DMS 273 (cell line): ENCODE results near the gene CACHD1.
"Not testable (repeated sequence)": the region's sequence is repeated elsewhere in the genome, so short reads cannot be mapped to it uniquely, and the experiment has no call there.

ENCODE experiments used
- DNase-seq: peaks from one replicate; lab custom pipeline; 2025; ENCODE audit not compliant: unreplicated experiment; lab: John Stamatoyannopoulos, UW

Gene CACHD1

DNA sequence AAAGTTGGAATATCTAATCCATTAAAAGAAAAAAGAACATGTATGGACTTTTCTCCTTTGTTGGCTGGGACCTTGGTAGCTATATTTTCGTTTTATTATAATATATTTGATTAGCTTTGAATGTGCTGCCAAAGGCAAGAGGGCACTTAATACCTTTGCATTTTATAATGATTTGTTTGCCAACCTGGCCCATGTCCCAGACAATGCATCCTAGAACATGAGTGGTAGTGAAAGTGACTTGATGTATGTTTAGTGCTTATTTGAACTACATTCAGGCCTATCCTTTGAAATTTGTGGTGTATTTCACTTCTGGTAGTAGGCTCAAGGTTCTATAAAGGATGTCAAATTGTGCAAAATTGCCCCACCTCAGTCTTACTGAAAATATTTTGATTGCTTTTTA, 25.9 kb downstream of the CACHD1 start:
- peak; percentile 37 for DNase-seq

DNA sequence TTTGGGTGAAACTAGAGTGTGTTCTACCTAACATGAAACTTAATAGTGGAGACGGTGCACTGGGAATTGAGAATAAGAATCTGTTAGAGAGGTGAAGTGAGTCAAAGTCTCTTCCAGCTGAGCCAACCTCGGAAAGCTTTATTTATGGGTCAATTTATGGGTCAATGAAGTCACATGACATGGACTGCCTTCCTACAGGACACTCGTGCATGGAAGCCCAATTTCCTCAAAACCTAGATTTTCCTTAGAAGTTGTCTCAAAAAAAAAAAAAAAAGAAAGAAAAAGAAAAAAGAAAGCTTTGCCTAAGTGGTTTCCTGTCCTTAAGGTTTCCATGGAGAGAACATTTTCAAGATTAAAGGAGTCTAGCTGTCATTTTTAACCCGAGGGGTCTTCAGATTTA, 26.7 kb downstream of the CACHD1 start:
- no peak for DNase-seq

DNA sequence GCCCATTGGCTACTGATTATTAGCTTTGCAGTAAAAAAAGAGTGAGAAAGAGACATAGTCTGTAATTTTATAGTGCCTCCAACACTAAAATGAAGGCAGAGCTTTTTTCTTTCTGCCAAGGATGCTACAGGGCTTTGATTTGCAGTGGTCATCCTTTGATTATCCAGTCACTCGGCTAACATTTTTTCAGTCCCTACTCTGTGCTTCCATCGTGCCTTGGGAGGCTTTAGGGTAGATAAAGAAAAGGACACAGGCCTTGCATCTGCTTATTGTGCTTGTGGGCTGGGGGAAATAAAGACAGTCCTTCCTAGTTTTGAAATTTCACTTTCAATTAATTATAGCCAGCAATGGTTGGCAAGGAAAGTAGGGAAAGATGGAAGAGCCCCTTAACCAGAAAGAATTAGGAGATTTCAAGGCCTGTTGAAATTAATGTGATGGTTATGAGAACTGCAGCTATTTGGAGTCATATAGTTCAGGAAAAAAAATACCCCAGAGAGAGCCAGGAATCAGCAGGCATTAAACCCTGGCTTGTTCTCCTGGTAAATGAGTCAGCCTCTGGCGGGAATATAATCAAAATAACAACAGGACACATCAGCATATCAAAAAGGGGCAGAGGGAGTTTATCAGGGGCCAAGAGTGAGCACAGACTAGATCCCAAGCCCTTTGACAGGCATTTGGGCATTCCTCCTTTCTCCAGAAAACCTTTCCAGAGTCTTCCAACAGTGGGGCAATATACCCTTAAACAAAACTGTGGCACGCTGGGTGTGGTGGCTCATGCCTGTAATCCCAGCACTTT, 27.4 kb downstream of the CACHD1 start:
- DNase-seq, result no peak

DNA sequence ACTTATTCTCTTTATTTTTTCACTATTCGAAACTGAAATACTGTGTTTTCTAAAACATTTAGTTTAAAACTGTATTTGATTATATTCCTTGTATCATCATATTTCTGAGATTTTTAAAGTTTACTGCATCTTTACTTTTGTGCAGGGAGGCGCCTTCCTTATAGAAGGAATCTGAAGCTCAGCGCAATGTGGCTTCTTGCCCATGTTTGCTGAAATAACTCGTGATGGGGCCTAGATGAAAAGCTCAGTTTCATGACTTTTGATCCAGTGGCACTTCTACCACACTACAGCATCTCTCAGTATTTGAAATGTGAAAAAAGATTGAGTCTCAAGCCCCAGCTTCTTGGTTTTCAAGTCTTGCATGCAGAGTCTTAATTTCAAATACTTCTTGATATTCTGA, 28.4 kb downstream of the CACHD1 start:
- no peak for DNase-seq

DNA sequence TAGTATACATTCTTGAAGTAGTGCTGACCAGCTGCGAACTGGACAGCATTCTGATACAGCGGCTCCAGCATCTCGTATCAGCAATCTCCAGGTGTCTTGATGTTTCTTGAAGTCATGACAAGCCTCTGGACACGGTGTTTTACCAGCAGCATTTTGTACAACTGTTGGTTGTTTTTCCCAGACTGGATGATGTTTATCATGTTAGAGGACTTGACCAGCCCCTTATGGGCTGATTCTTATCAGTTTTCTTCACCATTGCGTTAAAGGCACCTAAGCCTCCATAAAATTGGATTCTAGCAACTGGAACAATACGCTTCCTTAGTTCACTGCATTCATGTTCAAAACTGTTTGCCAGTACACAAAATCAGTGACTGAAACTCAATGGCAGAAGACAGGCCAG, 29.1 kb downstream of the CACHD1 start:
- DNase-seq, result no peak

DNA sequence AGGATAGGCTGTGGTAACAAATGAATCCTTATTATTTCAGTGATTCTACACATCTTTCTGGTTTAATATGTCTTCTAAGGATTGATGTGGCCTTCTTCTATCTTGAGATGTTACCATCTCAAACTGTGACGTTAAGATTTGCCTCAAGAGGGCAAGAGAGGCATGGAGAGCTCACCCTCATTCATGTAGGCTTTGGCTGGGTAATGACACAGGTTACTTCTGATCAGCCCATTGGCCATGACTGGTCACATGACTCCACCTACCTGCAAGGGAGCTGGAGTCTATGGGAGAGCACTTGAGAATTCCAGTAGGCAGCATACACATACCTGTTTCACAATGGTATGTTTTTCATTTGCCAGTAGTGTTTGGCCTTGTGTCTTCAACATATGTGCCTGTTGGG, 30.0 kb downstream of the CACHD1 start:
- DNase-seq, result peak; percentile 13

DNA sequence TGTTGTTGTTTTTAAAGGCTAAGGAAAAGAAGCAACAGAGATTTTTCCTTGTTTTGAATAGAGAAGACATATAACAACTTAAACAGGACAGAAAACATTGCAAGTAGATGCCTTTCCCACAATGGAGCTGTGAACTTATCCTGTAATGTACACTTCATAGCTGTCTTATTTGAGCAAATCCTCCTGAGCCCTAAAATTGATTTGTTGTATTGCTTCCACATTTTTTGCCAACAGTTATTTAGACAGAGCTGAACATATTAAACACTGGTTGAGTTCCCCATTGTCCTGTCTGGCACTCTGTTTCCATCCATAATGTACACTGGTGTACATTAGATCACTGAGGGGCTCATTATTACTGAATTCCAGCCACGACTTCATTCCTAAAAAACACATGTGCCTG, 32.2 kb downstream of the CACHD1 start:
- no peak for DNase-seq

DNA sequence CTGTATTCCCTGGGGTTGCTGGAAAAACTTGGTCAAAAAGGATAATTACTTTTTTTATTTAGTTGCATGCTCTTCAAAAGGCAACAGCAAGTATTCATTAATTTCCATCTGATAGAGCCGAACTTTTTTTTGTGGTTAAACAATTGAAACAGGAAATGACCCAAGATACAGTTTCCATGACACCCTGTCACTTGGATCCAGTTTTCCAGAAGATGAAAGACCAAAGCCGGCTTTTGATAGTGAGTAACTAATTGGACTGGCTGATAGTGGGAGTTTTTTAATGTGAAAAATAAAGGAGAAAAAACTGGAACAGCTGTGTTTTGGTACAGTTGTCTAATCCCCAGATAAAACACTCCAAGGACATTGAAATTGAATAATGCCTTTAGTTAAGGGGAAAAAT, 33.0 kb downstream of the CACHD1 start:
- DNase-seq, result no peak

DNA sequence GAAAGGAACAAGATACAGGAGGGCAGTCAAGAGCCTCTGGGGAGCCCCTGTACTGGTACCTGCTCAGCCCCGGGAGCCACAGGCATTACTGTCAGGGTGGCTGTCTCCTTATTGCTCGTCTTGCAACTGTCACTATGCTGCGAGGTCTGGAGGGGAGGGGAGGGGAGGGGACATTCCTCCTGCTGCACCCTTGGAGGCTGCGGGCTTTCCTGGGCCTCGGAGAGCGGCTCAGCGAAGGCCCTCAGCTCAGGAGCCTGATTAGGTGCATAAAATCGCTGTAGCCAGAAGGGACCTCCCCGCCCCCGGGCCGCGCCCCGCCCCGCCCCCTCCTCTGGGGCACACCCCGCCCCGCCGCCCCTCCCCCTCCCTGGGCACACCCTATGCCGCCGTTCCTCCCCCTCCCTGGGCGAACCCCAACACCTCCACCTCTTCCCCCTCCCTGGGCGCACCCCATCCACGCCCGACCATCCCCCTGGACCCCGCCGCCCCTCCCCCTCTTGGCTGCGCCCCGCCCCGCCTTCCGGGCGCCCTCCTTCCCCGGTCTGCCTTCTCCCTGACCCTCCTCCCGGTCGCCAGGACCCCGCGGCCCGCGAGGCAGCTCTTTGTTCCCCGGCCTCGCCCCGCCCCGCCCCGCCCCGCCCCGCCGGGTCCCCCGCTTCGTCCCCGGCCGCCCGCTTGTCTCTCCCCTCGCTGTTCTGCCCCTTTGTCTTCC, 35.5 kb downstream of the CACHD1 start:
- DNase-seq, result peak; percentile 57

DNA sequence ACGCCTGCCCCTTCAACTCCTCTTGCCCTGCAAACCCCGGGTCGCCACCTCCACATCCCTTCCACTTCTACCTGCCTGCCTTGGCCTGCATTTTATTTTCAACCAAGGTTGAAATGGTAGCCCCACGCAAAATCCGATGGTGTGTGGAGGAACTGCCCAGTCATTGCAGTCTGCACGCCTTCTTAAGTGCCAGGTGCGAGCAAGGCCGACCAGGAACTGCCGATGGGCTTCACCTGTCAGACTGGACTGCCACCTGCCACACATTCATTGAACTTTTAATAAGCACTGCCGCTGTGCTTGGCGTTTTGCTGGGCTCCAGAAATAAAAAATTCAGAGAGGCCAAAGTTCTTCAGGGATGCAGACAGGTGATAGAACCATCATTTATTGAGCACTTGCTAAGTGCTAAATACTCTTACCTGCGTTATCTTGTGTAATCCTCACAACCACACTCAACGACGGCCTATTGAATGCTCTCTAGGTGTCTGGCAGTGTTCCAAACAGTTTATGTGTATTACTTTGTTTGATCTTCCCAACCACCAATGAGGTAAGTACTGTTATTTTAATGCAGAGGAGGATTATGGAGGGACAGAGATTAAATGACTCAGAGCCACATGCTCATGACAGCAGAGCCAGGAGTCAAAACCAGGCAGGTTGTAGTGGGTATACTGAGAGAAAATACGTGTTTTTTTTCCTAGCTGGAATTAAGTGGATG, 36.2 kb downstream of the CACHD1 start:
- peak; percentile 54 for DNase-seq

DNA sequence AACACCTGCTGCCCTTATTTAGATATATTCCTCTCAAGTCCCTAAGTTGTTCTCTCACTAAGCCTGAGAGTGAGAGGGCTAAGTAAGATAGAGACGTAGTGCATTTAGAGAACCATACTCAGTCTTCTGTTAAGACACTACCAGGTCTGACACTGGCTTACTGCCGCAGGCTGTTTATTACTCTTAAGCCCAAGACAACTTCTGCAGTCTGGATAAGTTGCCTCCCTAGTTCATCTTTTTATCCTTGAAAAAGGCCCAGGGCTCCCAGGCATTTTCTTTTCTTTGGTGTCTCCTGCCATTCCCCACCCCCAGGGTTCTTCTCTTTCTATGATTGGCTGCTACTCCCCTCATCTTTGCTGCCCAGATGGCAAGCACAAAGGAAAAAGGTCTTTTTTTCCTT, 38.7 kb downstream of the CACHD1 start:
- DNase-seq, result peak; percentile 26

DNA sequence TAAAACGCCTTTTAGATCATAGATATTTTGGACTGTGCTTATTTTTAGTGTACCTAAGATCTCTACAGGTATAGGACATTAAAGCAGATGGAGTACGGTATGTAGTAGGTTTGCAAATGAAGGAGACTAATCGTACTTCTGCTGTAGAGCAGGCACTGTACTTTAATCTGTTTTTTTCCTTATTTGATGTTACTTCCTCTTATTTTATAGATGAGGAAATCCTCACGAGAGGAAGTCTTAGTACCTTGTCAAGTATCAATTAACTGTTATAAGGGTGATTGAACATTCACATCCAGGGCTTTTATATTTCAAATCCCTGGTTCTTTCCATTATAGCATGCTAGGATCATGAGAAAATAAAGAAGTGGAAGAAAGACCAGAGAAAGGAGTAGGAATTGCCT, 41.1 kb downstream of the CACHD1 start:
- no peak for DNase-seq

DNA sequence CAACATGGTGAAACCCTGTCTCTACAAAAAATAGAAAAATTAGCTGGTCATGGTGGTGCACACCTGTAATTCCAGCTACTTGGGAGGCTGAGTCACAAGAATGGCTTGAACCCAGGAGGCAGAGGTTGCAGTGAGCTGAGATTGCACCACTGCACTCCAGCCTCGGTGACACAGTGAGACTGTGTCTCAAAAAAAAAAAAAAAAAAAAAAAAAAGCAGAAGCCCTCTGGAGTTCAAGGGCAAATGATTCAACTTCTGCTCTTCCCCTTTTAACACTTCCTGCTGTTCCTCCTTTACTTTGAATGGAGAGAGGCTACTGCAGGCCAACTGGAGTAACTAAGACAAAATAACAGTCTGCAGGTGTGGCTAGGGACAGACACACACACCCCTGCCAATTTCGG, 42.3 kb downstream of the CACHD1 start:
- not testable (repeated sequence) for DNase-seq

DNA sequence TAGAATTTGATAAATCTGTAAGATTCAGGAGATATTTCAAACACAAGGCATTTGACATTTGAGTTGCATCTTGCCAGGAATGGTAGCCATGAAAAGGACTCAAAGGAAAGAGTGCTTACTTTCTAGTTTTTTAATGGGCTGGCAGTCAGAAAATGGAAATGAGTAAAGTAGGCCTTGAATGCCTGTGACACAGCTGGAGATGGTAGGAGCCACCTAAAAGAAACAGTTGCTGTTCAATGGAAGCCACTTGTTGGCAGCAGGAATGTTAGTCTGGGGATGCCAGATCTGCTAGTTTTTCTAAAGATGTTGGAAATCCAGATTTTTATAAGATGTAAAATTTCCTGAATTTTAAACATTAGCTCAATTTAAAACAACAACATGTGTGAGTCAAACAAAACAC, 43.6 kb downstream of the CACHD1 start:
- DNase-seq, result peak; percentile 47

DNA sequence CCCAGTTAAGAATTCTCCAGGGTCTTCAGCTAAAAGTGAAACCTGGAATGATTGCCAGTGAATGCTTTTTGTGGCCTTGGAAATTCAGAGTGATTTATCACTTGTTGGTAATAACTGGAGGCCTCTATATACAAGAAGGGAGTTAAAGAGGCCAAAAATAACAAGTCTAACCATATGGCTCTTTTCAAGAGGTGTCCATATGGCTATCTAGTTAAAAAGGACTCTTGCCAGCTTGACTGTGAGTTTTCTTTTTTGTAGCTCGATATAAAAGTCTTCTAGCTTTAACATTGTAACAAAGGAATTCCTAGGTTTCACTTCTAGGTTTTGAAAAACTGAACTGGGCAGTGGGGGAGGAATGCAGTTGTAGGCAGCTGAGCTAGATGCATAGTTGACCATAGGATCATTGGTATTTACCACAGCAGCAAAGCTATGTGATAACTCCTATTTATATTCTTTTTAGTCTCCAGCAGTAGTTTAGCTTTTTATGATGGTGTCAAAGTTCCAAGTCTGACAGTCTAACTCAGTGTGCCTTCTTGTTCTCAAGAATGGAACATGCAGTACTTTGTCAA, 44.4 kb downstream of the CACHD1 start:
- DNase-seq, result peak; percentile 93

DNA sequence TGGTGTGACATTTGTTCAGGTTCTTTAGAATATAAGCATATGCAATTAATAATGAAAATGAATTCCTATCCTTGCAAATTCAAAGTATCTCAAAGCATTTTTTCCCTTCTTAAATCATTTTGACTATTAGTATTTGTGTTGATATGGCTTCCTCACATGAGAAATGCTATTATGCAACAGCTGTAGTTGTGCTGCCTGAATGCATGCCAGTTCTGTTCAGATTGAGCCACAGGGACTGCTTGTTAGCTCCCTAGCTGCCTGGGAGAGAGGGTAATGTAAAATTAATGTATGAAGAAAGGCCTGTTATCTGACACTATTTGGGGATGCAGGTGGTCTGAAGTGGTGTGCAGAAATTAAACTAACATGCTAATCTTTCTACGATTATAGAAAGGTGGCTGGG, 45.5 kb downstream of the CACHD1 start:
- peak; percentile 90 for DNase-seq

DNA sequence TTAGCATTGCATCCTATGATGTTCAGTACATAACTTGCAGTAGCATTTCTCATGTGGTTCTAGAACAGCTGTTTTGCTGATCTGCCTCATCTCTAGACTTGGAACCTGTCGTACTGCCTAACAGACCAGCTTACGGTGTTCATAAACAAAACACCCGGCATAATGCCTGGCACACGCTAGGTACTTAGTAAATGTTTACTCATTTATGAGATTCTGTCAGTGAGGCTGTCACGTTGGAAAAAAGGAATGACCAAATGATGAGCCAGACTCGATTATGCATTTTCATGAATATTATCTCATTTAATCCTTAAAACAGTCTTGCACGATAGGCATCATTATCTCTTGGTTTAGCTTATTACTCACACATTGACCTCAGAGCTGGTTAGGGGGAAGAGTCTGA, 46.4 kb downstream of the CACHD1 start:
- peak; percentile 66 for DNase-seq

DNA sequence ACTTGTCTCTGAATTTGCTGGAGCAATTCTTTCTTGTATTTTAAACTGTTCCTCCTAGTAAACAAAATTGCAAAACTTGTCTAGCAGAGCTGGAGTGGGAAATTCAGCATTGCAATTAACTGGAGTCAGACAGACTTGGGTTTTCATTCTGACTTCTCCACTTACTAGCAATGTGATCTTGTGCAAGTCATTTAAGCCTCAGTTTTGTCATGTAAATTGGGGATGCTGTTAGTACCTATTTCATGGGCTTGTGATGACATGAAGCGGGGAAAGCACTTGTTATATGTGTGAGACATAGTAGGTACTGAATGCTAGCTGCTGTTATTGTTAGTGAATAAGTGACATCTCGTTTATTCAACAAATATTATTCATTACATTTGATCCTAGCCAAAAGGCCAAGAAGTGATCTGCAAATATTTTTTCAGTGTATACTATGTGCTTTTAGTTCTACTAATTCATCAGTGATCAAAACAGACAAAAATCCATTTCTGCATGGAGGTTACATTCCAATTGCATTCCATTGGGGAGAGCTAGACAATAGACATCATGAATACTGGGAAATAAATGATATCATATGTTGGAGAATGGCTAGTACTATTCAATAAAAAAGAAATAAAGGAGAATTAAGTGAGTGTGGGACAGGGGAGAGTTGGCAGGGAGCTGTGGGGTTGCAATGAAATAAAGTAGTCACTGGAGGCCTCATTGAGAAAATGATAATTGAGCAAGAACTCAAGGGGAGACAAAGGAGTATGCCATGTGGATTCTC, 47.1 kb downstream of the CACHD1 start:
- no peak for DNase-seq

DNA sequence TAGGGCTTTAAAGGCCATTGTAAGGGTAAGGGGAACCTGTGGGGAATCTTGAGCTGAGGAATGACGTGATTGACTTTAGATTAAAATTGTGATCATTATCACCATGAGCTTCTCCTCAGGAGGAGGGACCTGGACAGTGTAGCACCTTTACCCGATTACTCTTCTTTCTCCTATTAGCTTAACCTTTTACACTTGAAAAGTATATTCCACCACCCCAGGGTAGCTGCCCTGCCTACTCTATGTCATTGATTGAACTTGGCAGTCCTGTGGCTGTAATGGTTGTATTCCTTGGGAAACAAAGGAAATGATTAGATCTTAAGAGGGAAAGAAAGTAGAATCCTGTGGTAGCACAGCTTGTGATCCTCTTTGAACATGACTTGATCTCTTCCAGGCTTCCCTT, 47.7 kb downstream of the CACHD1 start:
- no peak for DNase-seq

DNA sequence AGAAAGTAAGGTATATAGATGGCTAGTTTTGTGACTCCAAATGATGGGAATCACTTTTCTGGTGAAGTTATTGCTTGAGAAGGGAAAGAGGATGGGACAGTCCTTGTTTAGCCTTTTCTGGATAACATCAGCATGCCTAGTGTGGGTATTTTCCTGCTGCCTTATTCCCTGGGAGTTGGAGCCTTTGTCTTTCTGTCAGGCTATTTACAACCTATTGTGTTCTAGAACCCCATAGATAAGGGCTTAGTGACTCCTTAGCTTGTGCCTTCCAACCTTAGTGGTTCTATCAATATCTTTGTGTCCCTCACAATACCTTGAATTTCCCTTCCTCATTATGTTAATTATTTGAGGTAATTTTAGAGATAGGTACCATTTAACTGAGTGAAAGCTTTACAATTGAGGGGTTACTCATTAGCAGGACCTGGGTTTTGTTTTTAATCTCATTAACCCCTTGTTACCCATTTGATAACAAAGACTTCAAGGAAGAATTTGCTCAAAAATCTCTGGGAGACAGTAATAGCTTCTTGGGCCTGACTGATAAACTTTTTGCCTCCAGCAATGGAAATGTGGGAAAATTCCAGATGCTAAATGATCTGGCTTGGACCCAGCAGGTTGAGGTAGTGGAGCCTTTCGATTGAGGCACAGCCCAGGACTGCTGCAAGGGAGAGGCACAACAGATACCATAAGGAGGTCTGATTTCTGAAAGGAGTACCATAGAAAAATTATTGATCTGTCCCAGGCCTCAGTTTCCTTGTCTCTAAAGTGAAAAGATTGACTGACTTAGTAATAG, 49.0 kb downstream of the CACHD1 start:
- DNase-seq, result no peak
